ENCODE results near the gene AFF1. TPM values are rescaled to one million over a fixed set of nuclear protein-coding genes. Genes with fewer than 3 reads are reported as not detected.
"Not testable (repeated sequence)": the region's sequence is repeated elsewhere in the genome, so short reads cannot be mapped to it uniquely, and the experiment has no call there.

Gene AFF1
- total RNA-seq, 4 donors from 2014 or later = 155 to 238 (median 192) TPM

DNA sequence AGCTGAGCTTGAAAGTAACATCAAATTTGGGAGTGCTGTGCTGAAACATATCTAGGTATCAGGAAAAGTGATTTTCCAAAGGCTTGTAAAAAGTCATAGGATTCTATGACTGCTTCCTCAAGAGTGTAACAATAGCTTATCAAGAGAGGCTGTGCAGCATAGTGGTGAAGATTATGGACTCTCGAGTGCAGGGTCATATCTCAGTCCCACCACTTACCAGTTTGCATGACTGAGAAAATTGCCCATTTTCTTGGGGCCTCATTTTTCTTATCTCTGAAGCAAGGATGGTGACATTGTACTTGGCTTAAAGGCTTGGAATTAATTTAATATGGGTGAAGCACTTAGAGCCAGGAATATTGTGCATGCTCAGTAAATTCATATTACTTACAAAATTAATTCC lies 57.2 kb downstream of the AFF1 start:
- H3K9me3 ChIP-seq = no peaks in the 10 kb centered on the region
- no peaks in the 10 kb centered on the region for H3K36me3 ChIP-seq
- peaks cover 24 to 26% of the 10 kb centered on the region in 2 donors for H3K4me1 ChIP-seq
- 54 to 59% methylated on average over 1 of the region's 1 CpG for WGBS, 2 donors
- no peaks in the 10 kb centered on the region for H3K27me3 ChIP-seq
- no peak for TF ChIP-seq POLR2A (IDR thresholded peaks at IDR 0.05)
- TF ChIP-seq, protein P1, sequence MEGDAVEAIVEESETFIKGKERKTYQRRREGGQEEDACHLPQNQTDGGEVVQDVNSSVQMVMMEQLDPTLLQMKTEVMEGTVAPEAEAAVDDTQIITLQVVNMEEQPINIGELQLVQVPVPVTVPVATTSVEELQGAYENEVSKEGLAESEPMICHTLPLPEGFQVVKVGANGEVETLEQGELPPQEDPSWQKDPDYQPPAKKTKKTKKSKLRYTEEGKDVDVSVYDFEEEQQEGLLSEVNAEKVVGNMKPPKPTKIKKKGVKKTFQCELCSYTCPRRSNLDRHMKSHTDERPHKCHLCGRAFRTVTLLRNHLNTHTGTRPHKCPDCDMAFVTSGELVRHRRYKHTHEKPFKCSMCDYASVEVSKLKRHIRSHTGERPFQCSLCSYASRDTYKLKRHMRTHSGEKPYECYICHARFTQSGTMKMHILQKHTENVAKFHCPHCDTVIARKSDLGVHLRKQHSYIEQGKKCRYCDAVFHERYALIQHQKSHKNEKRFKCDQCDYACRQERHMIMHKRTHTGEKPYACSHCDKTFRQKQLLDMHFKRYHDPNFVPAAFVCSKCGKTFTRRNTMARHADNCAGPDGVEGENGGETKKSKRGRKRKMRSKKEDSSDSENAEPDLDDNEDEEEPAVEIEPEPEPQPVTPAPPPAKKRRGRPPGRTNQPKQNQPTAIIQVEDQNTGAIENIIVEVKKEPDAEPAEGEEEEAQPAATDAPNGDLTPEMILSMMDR (IDR thresholded peaks at IDR 0.05) = no peak
- peak overlapping the region in 1 of 3 donors; percentile 2 for H3K27ac ChIP-seq
- intact Hi-C loops (cut with DNase I) = loop anchor here (5.0 kb wide), 1 partner anchor 50 kb away; no protein-coding TSS in a partner anchor
- DNase-seq = no peak
- H3K4me3 ChIP-seq (replicated peaks in 1 of 3) = no peak overlapping the region

DNA sequence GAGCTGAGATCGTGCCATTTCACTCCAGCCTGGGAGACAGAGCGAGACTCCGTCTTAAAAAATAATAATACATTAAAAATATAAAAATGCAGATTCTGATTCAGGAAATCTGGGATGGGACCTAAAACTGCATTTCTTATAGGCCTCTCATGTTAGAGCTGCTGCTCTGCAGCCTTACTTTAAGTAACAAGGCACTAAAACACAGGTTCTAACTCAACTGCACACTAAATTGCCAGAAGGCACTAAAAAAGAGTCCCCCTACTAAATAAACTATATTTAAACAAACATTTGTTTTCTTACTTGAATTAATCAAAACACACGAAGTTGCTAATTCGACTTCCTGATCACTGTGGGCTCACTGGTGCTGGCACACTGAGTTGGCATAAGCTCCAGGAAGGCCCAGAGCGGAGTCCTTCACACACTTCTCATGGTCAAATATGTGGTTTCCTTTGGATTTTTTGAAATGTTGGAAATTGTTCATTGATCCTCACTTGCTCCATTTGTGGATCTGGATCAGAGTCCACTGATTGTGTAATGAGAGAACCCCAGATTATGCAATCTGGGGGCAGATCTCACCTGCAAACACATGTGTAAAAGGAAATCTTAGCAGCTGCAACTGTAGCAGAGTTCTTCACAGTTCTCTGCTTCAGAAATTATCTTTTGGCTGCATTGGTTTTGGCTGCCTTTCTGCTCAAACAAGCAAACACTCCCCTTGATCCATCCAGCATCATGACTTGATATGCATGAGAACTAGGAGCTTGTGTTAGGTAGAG lies 59.3 kb downstream of the AFF1 start:
- peak overlapping the region; percentile 37 to 67 (median 61) for H3K27ac ChIP-seq
- TF ChIP-seq, protein P1 (IDR thresholded peaks at IDR 0.05) = no peak
- no peak for TF ChIP-seq POLR2A (IDR thresholded peaks at IDR 0.05)
- intact Hi-C loops (cut with DNase I) = loop anchor here (5.0 kb wide), 1 partner anchor 52 kb away; no protein-coding TSS in a partner anchor

DNA sequence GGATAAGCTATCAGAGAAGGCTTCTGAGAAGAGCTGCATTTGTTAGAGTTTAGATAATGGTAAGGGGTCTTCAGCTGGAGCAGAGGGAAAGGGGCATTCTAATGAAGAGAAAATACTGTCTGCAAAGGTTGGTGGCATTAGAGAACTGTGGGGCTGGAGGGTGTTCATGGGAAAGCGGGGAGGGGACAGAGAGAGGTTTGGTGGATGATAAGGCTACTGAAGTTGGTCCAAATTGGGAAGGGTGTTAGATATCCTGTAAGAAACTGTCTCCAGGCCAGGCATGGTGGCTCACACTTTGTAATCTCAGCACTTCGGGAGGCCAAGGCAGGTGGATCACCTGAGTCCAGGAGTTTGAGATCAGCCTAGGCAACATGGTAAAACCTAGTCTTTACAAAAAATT lies 59.9 kb downstream of the AFF1 start:
- no peaks in the 10 kb centered on the region for H3K27me3 ChIP-seq
- intact Hi-C loops (cut with DNase I) = loop anchor here (5.0 kb wide), 1 partner anchor 52 kb away; no protein-coding TSS in a partner anchor

More for the DNA sequence above, 59.3 kb downstream of the AFF1 start:
- Histone ChIP-seq H3K9me3 (no peaks in the 10 kb centered on the region), H3K4me1 (peaks cover 45 to 47% of the 10 kb centered on the region in 2 donors), H3K4me3 (replicated peaks in 1 of 3) (no peak overlapping the region), H3K27me3 (no peaks in the 10 kb centered on the region), H3K36me3 (no peaks in the 10 kb centered on the region)
- 70 to 72% methylated on average over 6 of the region's 6 CpGs for WGBS, 2 donors
- peak; percentile 34 to 38 for DNase-seq

DNA sequence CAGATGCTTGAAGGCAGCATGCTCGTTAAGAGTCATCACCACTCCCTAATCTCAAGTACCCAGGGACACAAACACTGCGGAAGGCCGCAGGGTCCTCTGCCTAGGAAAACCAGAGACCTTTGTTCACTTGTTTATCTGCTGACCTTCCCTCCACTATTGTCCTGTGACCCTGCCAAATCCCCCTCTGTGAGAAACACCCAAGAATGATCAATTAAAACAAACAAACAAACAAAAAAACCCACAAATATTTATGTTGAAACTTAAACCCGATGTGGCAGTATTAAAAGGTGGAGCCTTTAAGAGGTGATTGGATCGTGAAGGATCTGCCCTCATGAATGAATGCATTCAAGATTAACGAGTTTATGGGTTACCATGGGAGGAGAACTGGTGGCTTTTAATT lies 61.7 kb downstream of the AFF1 start:
- intact Hi-C loops (cut with DNase I); DNase-seq: not testable (repeated sequence)

More for the DNA sequence above, 59.9 kb downstream of the AFF1 start:
- H3K4me1 ChIP-seq = peaks cover 51 to 53% of the 10 kb centered on the region in 2 donors
- no peaks in the 10 kb centered on the region for H3K36me3 ChIP-seq
- no peak for TF ChIP-seq POLR2A (IDR thresholded peaks at IDR 0.05)
- TF ChIP-seq, protein P1 (IDR thresholded peaks at IDR 0.05) = no peak
- no peak overlapping the region for H3K4me3 ChIP-seq (replicated peaks in 1 of 3)
- peak overlapping the region; percentile 37 to 67 (median 61) for H3K27ac ChIP-seq
- DNase-seq = no peak
- 94 to 96% methylated on average over 2 of the region's 2 CpGs for WGBS, 2 donors
- H3K9me3 ChIP-seq = no peaks in the 10 kb centered on the region

DNA sequence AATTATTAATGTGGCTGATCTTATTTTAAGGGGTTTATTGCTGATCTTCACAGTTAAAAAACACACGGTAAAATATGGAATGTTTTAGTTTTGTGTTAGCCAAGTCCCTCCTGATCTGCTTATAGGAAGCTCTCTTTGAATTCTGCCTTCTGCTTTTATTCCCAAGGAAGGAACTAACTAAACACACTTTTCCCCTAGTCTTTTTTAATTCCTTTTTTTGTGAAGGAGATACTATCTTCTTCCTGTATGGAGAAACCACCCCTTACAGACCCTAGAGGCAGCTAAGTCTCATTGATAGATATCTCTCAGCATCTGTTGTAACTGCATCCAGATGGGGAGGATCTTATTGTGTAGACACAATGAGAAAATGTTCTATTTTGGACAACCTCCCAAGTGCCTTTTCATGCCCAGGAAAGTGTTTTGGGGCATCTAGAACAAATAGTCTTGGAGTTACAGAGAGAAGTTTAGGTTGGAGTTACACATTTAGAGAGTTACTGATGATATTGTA lies 64.4 kb downstream of the AFF1 start:
- no peaks in the 10 kb centered on the region for H3K9me3 ChIP-seq
- no peaks in the 10 kb centered on the region for H3K27me3 ChIP-seq
- WGBS, 2 donors = 64 to 67% methylated on average over 1 of the region's 1 CpG
- H3K27ac ChIP-seq = peak overlapping the region; percentile 77 to 85 (median 79)
- intact Hi-C loops (cut with DNase I) = no loop called here
- TF ChIP-seq POLR2A (IDR thresholded peaks at IDR 0.05) = no peak
- TF ChIP-seq, protein P1 (IDR thresholded peaks at IDR 0.05) = no peak
- H3K4me3 ChIP-seq (replicated peaks in 1 of 3) = no peak overlapping the region
- no peaks in the 10 kb centered on the region for H3K36me3 ChIP-seq
- no peak for DNase-seq
- peaks cover 62 to 72% of the 10 kb centered on the region in 2 donors for H3K4me1 ChIP-seq

More for the DNA sequence above, 61.7 kb downstream of the AFF1 start:
- not testable (repeated sequence) for H3K27me3 ChIP-seq; H3K36me3 ChIP-seq; H3K4me3 ChIP-seq (replicated peaks in 1 of 3); H3K9me3 ChIP-seq
- WGBS, 2 donors = 54 to 67% methylated on average over 3 to 5 of the region's 6 CpGs
- H3K27ac ChIP-seq = peak overlapping the region; percentile 62 to 85 (median 79)
- peaks cover 61 to 71% of the 10 kb centered on the region in 2 donors for H3K4me1 ChIP-seq

Data from thyroid gland (tissue), 4 donors.